HepG2 (cell line): ENCODE results near the gene GRIK4. TPM values are rescaled to one million over a fixed set of nuclear protein-coding genes. Genes with fewer than 3 reads are reported as not detected.

ENCODE experiments used
- CENPX ChIP-seq: sonication (generic); formaldehyde crosslinking; IDR thresholded peaks from 2 replicates; pipeline ENCODE4 v1.9.0; 2021; ENCODE audit warnings: mild to moderate bottlenecking, missing genetic modification reagents, moderate library complexity
- ETV6 ChIP-seq: sonication (generic); formaldehyde crosslinking; conservative IDR thresholded peaks from 2 replicates; pipeline ENCODE4 v1.4.0; 2020; ENCODE audit warnings: missing genetic modification reagents
- FOXO1 ChIP-seq: sonication (generic); formaldehyde crosslinking; IDR thresholded peaks from 2 replicates; pipeline ENCODE4 v1.4.0; 2020; ENCODE audit warnings: missing genetic modification reagents
- KLF12 ChIP-seq: sonication (generic); formaldehyde crosslinking; IDR thresholded peaks from 2 replicates; pipeline ENCODE4 v1.4.0; 2020; ENCODE audit warnings: missing genetic modification reagents, borderline replicate concordance
- KLF16 ChIP-seq, 2 experiments: sonication (generic) in 1 of 2; formaldehyde crosslinking in 1 of 2; IDR thresholded peaks; 2 replicates each; pipeline versions ENCODE4 v1.6.1 to v1.8.0; 2016 to 2023; ENCODE audit warnings: missing genetic modification reagents in 2 of 2, missing compliant biosample characterization in 1 of 2
- PPARG ChIP-seq: conservative IDR thresholded peaks from 2 replicates; pipeline ENCODE4 v1.6.1; 2016; ENCODE audit warnings: missing biosample characterization, missing genetic modification reagents
- RBM22 ChIP-seq: fragments of 200-400 bp; formaldehyde crosslinking; optimal IDR thresholded peaks from 2 replicates; pipeline ENCODE3; 2017; ENCODE audit warnings: mild to moderate bottlenecking, low read length, moderate library complexity
- SAFB2 ChIP-seq: sonication (generic); formaldehyde crosslinking; IDR thresholded peaks from 2 replicates; pipeline ENCODE4 v1.5.1; 2020; ENCODE audit warnings: missing genetic modification reagents, low read depth, mild to moderate bottlenecking, borderline replicate concordance
- SALL1 ChIP-seq: sonication (generic); formaldehyde crosslinking; IDR thresholded peaks from 2 replicates; pipeline ENCODE4 v1.8.0; 2022; ENCODE audit warnings: mild to moderate bottlenecking, missing genetic modification reagents
- SIN3A ChIP-seq: IDR thresholded peaks from 2 replicates; pipeline ENCODE4 v1.6.1; 2011; ENCODE audit warnings: low read depth, mild to moderate bottlenecking, control low read depth, low read length, borderline replicate concordance
- SIN3B ChIP-seq: fragments of 150-350 bp; IDR thresholded peaks from 2 replicates; pipeline ENCODE4 v1.6.1; 2014; ENCODE audit warnings: low read length
- XRCC5 ChIP-seq: fragments of 200-400 bp; formaldehyde crosslinking; optimal IDR thresholded peaks from 2 replicates; pipeline ENCODE3; 2017; ENCODE audit warnings: mild to moderate bottlenecking, low read length
- ZNF547 ChIP-seq: sonication (generic); formaldehyde crosslinking; IDR thresholded peaks from 2 replicates; pipeline ENCODE4 v1.5.1; 2020; ENCODE audit warnings: mild to moderate bottlenecking, missing genetic modification reagents
- ZNF549 ChIP-seq: sonication (generic); formaldehyde crosslinking; IDR thresholded peaks from 2 replicates; pipeline ENCODE4 v1.5.0; 2020; ENCODE audit warnings: missing genetic modification reagents
- ZNF605 ChIP-seq: sonication (generic); formaldehyde crosslinking; IDR thresholded peaks from 2 replicates; pipeline ENCODE4 v1.8.0; 2022; ENCODE audit warnings: mild to moderate bottlenecking, missing genetic modification reagents
- polyA plus RNA-seq, 8 experiments: library from polyadenylated mRNA; depleted of rRNA in 3 of 8; stranded (reverse) in 7 of 8; unstranded in 1 of 8; fragments of >200 nt; fragmentation: Illumina TruSeq in 4 of 8; extraction: Trizol in 4 of 8; gene quantifications; 2 replicates each; pipeline versions ENCODE4 v1.2.1 to v1.2.3, GENCODE V29; 2011 to 2016; ENCODE audit warnings: low read depth in 4 of 8, missing spikeins in 1 of 8, mixed read lengths in 1 of 8; ENCODE audit not compliant: insufficient read depth in 1 of 8
- total RNA-seq, 5 experiments: library from RNA; depleted of rRNA; stranded (reverse); fragments of >200 nt; fragmentation: Illumina TruSeq; extraction: Trizol; gene quantifications; 2 replicates each; pipeline ENCODE4 v1.2.3, GENCODE V29; 2016; ENCODE audit warnings: low read depth in 1 of 5
- TF ChIP-seq, protein P1 (sequence below): sonication (generic); formaldehyde crosslinking; IDR thresholded peaks from 2 replicates; pipeline ENCODE4 v1.4.0; 2020; ENCODE audit warnings: missing genetic modification reagents
- TF ChIP-seq, protein P2 (sequence below), 2 experiments: sonication (generic) in 1 of 2; formaldehyde crosslinking in 1 of 2; IDR thresholded peaks; 2 replicates each; pipeline versions ENCODE4 v1.4.0 to v1.6.1; 2016 to 2020; ENCODE audit warnings: borderline replicate concordance in 1 of 2, low read depth in 1 of 2, mild to moderate bottlenecking in 1 of 2, missing genetic modification reagents in 1 of 2
- TF ChIP-seq, protein P3 (sequence below): sonication (generic); formaldehyde crosslinking; IDR thresholded peaks from 2 replicates; pipeline ENCODE4 v1.8.1; 2023; ENCODE audit warnings: mild to moderate bottlenecking, missing genetic modification reagents
- TF ChIP-seq, protein P4 (sequence below): sonication (generic); formaldehyde crosslinking; IDR thresholded peaks from 2 replicates; pipeline ENCODE4 v1.5.0; 2020; ENCODE audit warnings: missing genetic modification reagents, mild to moderate bottlenecking, borderline replicate concordance

The GRIK4 gene
- total and polyA plus RNA-seq, 2 of the 13 experiments (the other 11 are each of a cell fraction or from before 2014, with no cell fraction given): 0.04 to 0.07 TPM

DNA sequence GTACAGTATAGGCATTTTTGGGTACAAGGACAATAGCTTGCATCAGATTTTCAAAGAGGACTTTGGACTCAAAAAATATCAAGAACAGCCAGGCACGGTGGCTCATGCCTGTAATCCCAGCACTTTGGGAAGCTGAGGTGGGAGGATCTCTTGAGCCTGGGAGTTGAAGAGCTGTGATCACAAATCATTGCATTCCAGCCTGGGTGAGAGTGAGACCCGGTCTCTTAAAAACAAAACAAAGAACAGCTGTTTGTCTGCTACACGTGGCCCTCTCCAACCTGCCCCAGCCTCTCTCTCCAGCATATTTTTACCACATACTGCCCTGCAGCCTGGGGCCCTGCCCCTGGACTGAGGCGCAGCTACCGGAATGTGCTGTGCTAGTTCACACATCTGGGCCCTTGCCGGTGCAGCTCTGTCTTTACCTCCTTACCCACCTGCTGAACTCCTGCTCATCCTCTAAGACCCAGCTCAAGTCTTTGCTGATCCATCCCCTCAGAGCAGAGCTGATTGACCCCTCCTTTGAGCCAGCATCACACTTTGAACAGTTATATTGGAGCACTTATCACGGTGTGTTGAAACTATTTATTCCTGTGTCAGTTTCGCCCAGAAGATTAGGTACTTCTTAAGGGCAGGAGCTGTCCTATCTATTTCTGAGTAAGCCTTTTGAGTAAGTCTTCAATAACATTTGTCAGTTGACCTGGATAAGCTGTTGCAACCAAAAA lies 29.4 kb downstream of the GRIK4 start (continued):
- TF ChIP-seq, protein P1, sequence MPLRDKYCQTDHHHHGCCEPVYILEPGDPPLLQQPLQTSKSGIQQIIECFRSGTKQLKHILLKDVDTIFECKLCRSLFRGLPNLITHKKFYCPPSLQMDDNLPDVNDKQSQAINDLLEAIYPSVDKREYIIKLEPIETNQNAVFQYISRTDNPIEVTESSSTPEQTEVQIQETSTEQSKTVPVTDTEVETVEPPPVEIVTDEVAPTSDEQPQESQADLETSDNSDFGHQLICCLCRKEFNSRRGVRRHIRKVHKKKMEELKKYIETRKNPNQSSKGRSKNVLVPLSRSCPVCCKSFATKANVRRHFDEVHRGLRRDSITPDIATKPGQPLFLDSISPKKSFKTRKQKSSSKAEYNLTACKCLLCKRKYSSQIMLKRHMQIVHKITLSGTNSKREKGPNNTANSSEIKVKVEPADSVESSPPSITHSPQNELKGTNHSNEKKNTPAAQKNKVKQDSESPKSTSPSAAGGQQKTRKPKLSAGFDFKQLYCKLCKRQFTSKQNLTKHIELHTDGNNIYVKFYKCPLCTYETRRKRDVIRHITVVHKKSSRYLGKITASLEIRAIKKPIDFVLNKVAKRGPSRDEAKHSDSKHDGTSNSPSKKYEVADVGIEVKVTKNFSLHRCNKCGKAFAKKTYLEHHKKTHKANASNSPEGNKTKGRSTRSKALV (CRISPR knock-in tag): no peak
- TF ChIP-seq ZNF605 (no peak), RBM22 (no peak), ZNF547 (CRISPR knock-in tag) (no peak), SIN3A (0 out of 2 replicates have a peak, but pooled peaks have one; percentile 33), XRCC5 (no peak), SIN3B (no peak), SALL1 (CRISPR knock-in tag) (peak; percentile 57), KLF12 (CRISPR knock-in tag) (no peak), PPARG (CRISPR knock-in tag) (no peak), KLF16 (CRISPR knock-in tag; IDR thresholded peaks at IDR 0.05) (no peak; a peak in 1 of 4 replicates), ZNF549 (CRISPR knock-in tag) (no peak), ETV6 (no peak), FOXO1 (CRISPR knock-in tag) (no peak), SAFB2 (CRISPR knock-in tag) (no peak), CENPX (CRISPR knock-in tag) (no peak)
- TF ChIP-seq, protein P2, sequence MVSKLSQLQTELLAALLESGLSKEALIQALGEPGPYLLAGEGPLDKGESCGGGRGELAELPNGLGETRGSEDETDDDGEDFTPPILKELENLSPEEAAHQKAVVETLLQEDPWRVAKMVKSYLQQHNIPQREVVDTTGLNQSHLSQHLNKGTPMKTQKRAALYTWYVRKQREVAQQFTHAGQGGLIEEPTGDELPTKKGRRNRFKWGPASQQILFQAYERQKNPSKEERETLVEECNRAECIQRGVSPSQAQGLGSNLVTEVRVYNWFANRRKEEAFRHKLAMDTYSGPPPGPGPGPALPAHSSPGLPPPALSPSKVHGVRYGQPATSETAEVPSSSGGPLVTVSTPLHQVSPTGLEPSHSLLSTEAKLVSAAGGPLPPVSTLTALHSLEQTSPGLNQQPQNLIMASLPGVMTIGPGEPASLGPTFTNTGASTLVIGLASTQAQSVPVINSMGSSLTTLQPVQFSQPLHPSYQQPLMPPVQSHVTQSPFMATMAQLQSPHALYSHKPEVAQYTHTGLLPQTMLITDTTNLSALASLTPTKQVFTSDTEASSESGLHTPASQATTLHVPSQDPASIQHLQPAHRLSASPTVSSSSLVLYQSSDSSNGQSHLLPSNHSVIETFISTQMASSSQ (IDR thresholded peaks at IDR 0.05; ENCODE audit: low read depth): no peak
- TF ChIP-seq, protein P2 (CRISPR knock-in tag; IDR thresholded peaks at IDR 0.05; ENCODE audit: borderline replicate concordance): no peak
- TF ChIP-seq, protein P3, sequence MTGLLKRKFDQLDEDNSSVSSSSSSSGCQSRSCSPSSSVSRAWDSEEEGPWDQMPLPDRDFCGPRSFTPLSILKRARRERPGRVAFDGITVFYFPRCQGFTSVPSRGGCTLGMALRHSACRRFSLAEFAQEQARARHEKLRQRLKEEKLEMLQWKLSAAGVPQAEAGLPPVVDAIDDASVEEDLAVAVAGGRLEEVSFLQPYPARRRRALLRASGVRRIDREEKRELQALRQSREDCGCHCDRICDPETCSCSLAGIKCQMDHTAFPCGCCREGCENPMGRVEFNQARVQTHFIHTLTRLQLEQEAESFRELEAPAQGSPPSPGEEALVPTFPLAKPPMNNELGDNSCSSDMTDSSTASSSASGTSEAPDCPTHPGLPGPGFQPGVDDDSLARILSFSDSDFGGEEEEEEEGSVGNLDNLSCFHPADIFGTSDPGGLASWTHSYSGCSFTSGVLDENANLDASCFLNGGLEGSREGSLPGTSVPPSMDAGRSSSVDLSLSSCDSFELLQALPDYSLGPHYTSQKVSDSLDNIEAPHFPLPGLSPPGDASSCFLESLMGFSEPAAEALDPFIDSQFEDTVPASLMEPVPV (CRISPR knock-in tag): no peak
- TF ChIP-seq, protein P4, sequence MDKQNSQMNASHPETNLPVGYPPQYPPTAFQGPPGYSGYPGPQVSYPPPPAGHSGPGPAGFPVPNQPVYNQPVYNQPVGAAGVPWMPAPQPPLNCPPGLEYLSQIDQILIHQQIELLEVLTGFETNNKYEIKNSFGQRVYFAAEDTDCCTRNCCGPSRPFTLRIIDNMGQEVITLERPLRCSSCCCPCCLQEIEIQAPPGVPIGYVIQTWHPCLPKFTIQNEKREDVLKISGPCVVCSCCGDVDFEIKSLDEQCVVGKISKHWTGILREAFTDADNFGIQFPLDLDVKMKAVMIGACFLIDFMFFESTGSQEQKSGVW (CRISPR knock-in tag): no peak
